Measurements from ENCODE around the gene SLC16A13. TPM values are rescaled to one million over a fixed set of nuclear protein-coding genes. Genes with fewer than 3 reads are reported as not detected.
"Not testable (repeated sequence)": the region's sequence is repeated elsewhere in the genome, so short reads cannot be mapped to it uniquely, and the experiment has no call there.

SLC16A13 gene, protein sequence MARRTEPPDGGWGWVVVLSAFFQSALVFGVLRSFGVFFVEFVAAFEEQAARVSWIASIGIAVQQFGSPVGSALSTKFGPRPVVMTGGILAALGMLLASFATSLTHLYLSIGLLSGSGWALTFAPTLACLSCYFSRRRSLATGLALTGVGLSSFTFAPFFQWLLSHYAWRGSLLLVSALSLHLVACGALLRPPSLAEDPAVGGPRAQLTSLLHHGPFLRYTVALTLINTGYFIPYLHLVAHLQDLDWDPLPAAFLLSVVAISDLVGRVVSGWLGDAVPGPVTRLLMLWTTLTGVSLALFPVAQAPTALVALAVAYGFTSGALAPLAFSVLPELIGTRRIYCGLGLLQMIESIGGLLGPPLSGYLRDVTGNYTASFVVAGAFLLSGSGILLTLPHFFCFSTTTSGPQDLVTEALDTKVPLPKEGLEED
- 4.4 and 7.9 TPM in 2 replicates for total RNA-seq
- long read RNA-seq = 0 reads

DNA sequence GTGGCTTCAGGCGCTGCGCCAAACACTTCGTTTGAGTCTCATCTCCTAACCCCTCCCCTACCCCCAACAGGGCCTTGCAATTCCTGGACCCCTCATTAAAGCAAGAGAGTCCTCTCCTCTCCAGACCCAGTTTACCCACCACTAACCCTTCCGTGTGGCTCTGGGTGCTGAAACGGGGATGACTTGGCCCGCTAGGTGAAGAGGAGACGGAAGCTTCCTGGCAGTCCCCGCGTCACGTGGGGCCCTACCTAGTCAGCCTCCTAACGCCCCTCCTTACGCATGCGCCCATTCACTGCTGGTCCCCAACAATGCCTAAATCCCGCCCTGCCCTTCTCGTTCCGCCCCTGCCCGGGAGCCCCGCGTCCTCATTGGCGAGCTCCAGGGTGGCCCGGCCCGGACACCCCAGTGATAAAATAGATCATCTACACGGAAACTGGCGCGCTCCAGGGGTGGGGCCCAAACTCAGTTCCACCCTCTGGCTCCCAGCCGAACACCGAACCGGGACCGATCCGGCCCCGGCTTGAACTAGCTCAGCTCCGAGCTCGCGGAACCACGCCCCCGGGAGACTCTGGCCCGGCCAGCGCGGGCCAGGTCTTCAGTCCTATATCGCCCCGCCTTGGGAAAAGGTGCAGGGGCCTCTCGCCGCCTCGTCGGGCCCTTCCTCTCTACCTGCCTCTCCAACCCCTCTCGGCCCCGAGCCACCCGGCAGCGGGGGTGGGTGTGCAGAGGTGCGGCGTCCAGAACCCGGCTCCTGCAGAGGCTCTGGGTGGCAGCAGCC lies at the start of gene SLC16A13:
Gene SLC16A13, plus strand, starts transcription at position 425 of the 778 bp plus-strand sequence. CDS start 368 bp downstream, outside the sequence.
- TF ChIP-seq, protein P1, sequence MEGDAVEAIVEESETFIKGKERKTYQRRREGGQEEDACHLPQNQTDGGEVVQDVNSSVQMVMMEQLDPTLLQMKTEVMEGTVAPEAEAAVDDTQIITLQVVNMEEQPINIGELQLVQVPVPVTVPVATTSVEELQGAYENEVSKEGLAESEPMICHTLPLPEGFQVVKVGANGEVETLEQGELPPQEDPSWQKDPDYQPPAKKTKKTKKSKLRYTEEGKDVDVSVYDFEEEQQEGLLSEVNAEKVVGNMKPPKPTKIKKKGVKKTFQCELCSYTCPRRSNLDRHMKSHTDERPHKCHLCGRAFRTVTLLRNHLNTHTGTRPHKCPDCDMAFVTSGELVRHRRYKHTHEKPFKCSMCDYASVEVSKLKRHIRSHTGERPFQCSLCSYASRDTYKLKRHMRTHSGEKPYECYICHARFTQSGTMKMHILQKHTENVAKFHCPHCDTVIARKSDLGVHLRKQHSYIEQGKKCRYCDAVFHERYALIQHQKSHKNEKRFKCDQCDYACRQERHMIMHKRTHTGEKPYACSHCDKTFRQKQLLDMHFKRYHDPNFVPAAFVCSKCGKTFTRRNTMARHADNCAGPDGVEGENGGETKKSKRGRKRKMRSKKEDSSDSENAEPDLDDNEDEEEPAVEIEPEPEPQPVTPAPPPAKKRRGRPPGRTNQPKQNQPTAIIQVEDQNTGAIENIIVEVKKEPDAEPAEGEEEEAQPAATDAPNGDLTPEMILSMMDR (IDR thresholded peaks at IDR 0.05) = no peak
- no peaks in the 10 kb centered on the region for H3K27me3 Mint-ChIP-seq (ENCODE audit: unreplicated experiment)
- H3K9me3 Mint-ChIP-seq (ENCODE audit: unreplicated experiment) = no peaks in the 10 kb centered on the region
- peaks cover 18% of the 10 kb centered on the region for H3K4me1 Mint-ChIP-seq (ENCODE audit: unreplicated experiment)
- peak within 1 kb of the TSS; percentile 90 for H3K27ac Mint-ChIP-seq (ENCODE audit: unreplicated experiment)
- DNase-seq (ENCODE audit: extremely low spot score, unreplicated experiment) = peak; percentile 95
- no peaks in the 10 kb centered on the region for H3K36me3 Mint-ChIP-seq (ENCODE audit: unreplicated experiment)
- H3K4me3 Mint-ChIP-seq (ENCODE audit: unreplicated experiment) = peak within 1 kb of the TSS; percentile 94

DNA sequence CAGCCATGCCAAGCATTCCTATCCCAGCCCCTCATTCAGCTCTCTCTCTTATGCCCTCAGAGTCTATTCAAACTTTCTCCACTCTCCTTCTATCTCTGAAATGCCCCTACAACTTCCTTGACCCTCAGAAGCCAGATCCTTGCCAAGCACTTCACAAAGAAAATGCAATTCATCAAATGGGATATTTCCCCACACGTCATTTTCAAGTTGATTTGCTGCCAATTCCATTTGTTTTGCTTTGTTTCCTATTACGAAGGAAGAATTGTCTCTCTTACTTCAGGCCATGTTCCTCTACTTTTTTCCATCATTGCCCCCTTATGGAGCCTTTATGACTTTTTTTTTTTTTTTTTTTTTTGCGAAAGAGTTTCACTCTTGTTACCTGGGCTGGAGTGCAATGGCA lies 49.1 kb upstream of the SLC16A13 start:
- H3K4me3 Mint-ChIP-seq (ENCODE audit: unreplicated experiment) = no peak overlapping the region
- no peak for DNase-seq (ENCODE audit: extremely low spot score, unreplicated experiment)
- TF ChIP-seq, protein P1 (IDR thresholded peaks at IDR 0.05) = no peak
- H3K27ac Mint-ChIP-seq (ENCODE audit: unreplicated experiment) = no peak overlapping the region
- no peaks in the 10 kb centered on the region for H3K27me3 Mint-ChIP-seq (ENCODE audit: unreplicated experiment)
- no peaks in the 10 kb centered on the region for H3K9me3 Mint-ChIP-seq (ENCODE audit: unreplicated experiment)
- H3K36me3 Mint-ChIP-seq (ENCODE audit: unreplicated experiment) = no peaks in the 10 kb centered on the region
- no peaks in the 10 kb centered on the region for H3K4me1 Mint-ChIP-seq (ENCODE audit: unreplicated experiment)

DNA sequence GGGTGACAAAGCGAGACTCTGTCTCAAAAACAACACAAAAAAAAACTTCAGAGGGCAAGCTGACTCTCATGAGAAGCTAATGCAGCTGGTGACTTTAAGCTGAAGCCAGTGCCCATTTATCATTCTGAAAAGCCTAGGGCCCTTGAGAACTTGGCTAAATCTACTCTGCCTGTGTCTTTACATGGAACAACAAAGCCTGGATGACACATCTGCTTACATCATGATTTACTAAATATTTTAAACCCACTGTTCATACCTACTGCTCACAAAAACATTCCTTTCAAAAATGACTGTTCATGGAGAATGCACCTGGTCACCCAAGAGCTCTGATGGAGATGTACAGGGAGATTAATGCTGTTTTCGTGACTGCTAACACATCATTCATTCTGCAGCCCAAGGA lies 46.0 kb upstream of the SLC16A13 start:
- Mint-ChIP-seq H3K27ac (ENCODE audit: unreplicated experiment) (no peak overlapping the region), H3K4me3 (ENCODE audit: unreplicated experiment) (no peak overlapping the region), H3K27me3 (ENCODE audit: unreplicated experiment) (no peaks in the 10 kb centered on the region), H3K4me1 (ENCODE audit: unreplicated experiment) (no peaks in the 10 kb centered on the region), H3K36me3 (ENCODE audit: unreplicated experiment) (no peaks in the 10 kb centered on the region), H3K9me3 (ENCODE audit: unreplicated experiment) (no peaks in the 10 kb centered on the region)
- TF ChIP-seq, protein P1 (IDR thresholded peaks at IDR 0.05) = no peak
- DNase-seq (ENCODE audit: extremely low spot score, unreplicated experiment) = no peak

DNA sequence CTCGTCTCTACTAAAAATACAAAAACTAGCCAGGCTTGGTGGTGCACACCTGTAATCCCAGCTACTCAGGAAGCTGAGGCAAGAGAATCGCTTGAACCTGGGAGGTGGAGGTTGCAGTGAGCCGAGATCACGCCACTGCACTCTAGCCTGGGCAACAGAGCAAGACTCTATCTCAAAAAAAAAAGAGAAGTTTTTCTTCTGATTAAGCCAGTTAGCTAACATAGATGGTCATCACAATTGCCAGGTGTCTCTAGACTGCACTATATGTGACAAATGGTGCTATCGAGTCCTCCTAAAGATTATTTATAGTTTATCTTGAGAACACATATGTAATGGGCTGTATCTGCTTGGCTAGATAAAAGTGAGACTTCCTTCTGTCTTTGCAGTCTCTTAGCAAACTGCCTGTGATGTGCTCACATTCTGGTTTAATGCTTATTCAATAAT lies 42.2 kb upstream of the SLC16A13 start:
- peaks cover 12% of the 10 kb centered on the region for H3K36me3 Mint-ChIP-seq (ENCODE audit: unreplicated experiment)
- not testable (repeated sequence) for DNase-seq (ENCODE audit: extremely low spot score, unreplicated experiment); H3K27me3 Mint-ChIP-seq (ENCODE audit: unreplicated experiment); H3K9me3 Mint-ChIP-seq (ENCODE audit: unreplicated experiment); H3K27ac Mint-ChIP-seq (ENCODE audit: unreplicated experiment); H3K4me3 Mint-ChIP-seq (ENCODE audit: unreplicated experiment); H3K4me1 Mint-ChIP-seq (ENCODE audit: unreplicated experiment)

DNA sequence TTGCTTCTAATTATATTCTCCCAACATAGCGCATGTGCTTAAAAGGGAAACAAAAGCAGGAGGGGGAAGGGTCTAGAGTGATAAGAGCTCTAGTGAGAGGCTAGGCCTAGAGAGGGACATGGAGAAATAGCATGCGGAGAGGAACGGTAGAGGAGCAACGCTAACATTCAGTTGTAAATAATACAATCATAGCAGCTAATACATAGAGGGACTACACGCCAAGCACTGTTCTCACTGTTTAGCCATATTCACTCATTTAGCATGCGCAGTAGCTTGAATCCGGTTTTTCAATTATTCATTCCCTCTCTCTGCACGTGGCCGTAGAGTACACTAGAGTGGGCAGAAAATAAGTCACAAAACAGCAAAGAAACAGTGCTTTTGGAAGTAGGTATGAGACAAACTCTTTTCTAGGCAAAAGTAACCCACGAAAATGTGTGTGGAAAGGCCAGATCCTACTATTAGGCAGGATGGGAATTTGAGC lies 41.7 kb upstream of the SLC16A13 start:
- Mint-ChIP-seq H3K4me3 (ENCODE audit: unreplicated experiment) (no peak overlapping the region), H3K27ac (ENCODE audit: unreplicated experiment) (no peak overlapping the region), H3K9me3 (ENCODE audit: unreplicated experiment) (no peaks in the 10 kb centered on the region), H3K4me1 (ENCODE audit: unreplicated experiment) (no peaks in the 10 kb centered on the region), H3K36me3 (ENCODE audit: unreplicated experiment) (peaks cover 16% of the 10 kb centered on the region), H3K27me3 (ENCODE audit: unreplicated experiment) (no peaks in the 10 kb centered on the region)
- TF ChIP-seq, protein P1 (IDR thresholded peaks at IDR 0.05) = no peak
- no peak for DNase-seq (ENCODE audit: extremely low spot score, unreplicated experiment)
